ENCODE results near the gene UGGT2. TPM values are rescaled to one million over a fixed set of nuclear protein-coding genes. Genes with fewer than 3 reads are reported as not detected.
"Not testable (repeated sequence)": the region's sequence is repeated elsewhere in the genome, so short reads cannot be mapped to it uniquely, and the experiment has no call there.

Gene UGGT2
- polyA plus RNA-seq, 1 donor, result 23.1 TPM

DNA sequence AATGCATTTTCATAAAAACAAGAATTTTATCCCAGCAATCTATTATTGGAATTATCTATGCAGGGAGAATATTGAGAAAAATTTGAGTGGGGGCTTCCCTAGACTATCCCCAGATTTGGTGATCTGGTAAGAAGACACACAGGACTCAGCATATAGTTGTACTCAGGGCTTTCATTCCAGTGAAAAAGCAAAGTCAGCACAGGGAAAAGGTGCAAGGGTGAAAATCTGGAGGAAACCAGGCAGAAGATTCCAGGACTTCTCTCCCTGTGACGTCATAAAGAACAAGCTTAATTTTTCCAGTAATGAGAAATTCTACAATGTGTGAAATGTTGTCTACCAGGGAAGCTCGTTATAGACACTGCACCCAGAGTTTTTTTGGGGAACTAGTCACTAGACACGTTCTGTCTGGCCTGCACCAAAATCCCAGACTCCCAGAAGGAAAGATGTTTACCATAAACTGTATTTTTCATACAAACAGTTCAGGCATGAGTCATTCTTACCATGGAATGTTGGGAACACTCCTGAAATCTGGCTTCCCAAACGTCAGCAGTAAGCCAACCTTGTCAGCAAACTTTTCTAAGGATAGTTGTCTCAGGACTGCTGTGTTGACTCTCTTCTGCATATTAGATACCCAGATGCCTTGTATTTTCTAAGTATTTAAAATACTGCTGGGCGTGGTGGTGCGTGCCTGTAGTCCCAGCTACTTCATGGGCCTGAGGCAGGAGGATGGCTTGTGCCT lies 268.9 kb downstream of the UGGT2 start:
- peaks cover 30% of the 10 kb centered on the region for H3K36me3 ChIP-seq (ENCODE audit: control insufficient read depth, insufficient read depth, low read length)
- H3K4me3 ChIP-seq (ENCODE audit: low read length), result no peak overlapping the region
- H3K27ac ChIP-seq (ENCODE audit: low read length), result no peak overlapping the region
- no peaks in the 10 kb centered on the region for H3K27me3 ChIP-seq (ENCODE audit: control insufficient read depth, insufficient read depth, low read length)
- peaks cover 2% of the 10 kb centered on the region for H3K4me1 ChIP-seq (ENCODE audit: control insufficient read depth, insufficient read depth, low read length)
- no peaks in the 10 kb centered on the region for H3K9me3 ChIP-seq (ENCODE audit: control insufficient read depth, low read depth, low read length)
- DNase-seq, result peak in 1 of 2 donors; percentile 13
- WGBS (ENCODE audit: insufficient coverage, low lambda C conversion rate), result no CpG with 5 or more reads among the region's 6 CpGs

DNA sequence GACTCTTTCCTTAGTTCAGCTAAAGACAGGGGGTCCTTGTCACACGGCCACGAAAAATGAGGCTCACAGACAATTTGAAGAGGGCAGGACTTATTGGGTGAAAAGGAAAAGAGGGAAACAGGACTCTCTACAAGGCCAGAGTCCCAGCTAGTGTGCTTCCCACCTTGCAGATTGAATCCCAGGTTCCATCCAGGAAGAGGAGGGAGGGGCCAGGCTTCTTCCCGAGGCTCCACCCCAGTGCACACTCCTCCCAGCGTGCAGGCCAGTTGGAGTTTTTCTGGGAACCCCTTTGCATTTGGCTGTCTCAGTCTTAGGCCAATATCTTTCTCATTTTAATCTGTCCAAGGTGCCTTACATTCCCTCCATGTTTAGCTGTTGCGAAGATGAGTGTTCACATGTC lies 269.5 kb downstream of the UGGT2 start:
- Histone ChIP-seq H3K36me3 (ENCODE audit: control insufficient read depth, insufficient read depth, low read length) (peaks cover 26% of the 10 kb centered on the region), H3K9me3 (ENCODE audit: control insufficient read depth, low read depth, low read length) (no peaks in the 10 kb centered on the region), H3K4me1 (ENCODE audit: control insufficient read depth, insufficient read depth, low read length) (peaks cover 2% of the 10 kb centered on the region), H3K27ac (ENCODE audit: low read length) (no peak overlapping the region), H3K27me3 (ENCODE audit: control insufficient read depth, insufficient read depth, low read length) (no peaks in the 10 kb centered on the region), H3K4me3 (ENCODE audit: low read length) (no peak overlapping the region)
- 100% methylated on average over 1 of the region's 5 CpGs for WGBS (ENCODE audit: insufficient coverage, low lambda C conversion rate)
- DNase-seq, result no peak

DNA sequence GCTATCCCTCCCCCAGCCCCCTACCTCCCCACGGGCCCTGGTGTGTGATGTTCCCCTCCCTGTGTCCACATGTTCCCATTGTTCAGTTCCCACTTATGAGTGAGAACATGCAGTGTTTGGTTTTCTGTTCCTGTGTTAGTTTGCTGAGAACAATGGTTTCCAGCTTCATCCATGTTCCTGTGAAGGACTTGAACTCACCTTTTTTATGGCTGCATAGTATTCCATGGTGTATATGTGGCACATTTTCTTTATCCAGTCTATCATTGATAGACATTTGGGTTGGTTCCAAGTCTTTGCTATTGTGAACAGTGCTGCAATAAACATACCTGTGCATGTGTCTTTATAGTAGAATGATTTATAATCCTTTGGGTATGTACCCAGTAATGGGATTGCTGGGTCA lies 271.3 kb downstream of the UGGT2 start:
- H3K27ac ChIP-seq (ENCODE audit: low read length); H3K27me3 ChIP-seq (ENCODE audit: control insufficient read depth, insufficient read depth, low read length); H3K4me3 ChIP-seq (ENCODE audit: low read length); H3K4me1 ChIP-seq (ENCODE audit: control insufficient read depth, insufficient read depth, low read length); H3K9me3 ChIP-seq (ENCODE audit: control insufficient read depth, low read depth, low read length); DNase-seq: not testable (repeated sequence)
- H3K36me3 ChIP-seq (ENCODE audit: control insufficient read depth, insufficient read depth, low read length), result peaks cover 20% of the 10 kb centered on the region
- WGBS (ENCODE audit: insufficient coverage, low lambda C conversion rate), result no CpG with 5 or more reads among the region's 1 CpG

DNA sequence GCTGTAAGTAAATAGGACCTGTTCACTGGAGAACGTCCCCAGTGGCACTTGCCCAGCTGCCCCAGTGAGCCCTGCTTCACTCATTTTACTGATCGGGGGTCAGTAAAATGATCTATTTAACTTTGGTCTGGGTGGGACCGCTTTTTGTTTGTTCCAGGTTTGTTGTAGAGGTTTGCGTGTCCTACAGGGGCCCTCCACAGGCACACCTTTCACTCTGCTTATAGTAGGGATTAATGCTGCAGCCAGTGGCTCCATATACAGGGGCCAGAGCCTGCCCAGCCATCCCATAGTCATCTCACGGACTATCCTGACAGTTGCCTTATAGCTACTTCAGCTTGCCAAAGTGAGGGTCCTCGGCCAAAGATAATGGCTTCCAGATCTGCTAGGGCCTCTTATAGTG lies 272.2 kb downstream of the UGGT2 start:
- H3K27ac ChIP-seq (ENCODE audit: low read length), result no peak overlapping the region
- WGBS (ENCODE audit: insufficient coverage, low lambda C conversion rate), result no CpG with 5 or more reads among the region's 6 CpGs
- no peaks in the 10 kb centered on the region for H3K27me3 ChIP-seq (ENCODE audit: control insufficient read depth, insufficient read depth, low read length)
- peaks cover 2% of the 10 kb centered on the region for H3K4me1 ChIP-seq (ENCODE audit: control insufficient read depth, insufficient read depth, low read length)
- DNase-seq, result no peak
- peaks cover 18% of the 10 kb centered on the region for H3K36me3 ChIP-seq (ENCODE audit: control insufficient read depth, insufficient read depth, low read length)
- no peaks in the 10 kb centered on the region for H3K9me3 ChIP-seq (ENCODE audit: control insufficient read depth, low read depth, low read length)
- H3K4me3 ChIP-seq (ENCODE audit: low read length), result no peak overlapping the region

DNA sequence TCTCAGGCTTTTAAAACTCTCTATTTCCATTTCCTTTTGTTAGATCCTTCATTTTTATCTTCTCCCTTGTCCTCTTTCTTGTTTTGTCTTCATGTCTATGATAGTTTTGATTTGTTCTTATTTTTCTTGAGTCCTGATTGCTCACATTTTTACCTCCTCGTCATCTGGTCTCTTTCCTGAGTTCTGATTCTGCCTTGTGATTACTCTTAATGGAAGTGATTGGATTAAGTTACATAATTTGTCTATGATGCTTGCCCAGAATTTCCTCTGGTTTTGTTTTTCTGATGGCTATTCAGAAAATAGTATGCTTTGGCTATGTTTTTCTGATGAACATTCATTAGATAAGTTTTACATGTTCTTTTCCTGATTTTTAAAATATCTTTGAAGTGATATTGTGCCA lies 273.7 kb downstream of the UGGT2 start:
- Histone ChIP-seq H3K27ac (ENCODE audit: low read length) (no peak overlapping the region), H3K9me3 (ENCODE audit: control insufficient read depth, low read depth, low read length) (no peaks in the 10 kb centered on the region), H3K4me1 (ENCODE audit: control insufficient read depth, insufficient read depth, low read length) (peaks cover 2% of the 10 kb centered on the region), H3K36me3 (ENCODE audit: control insufficient read depth, insufficient read depth, low read length) (peaks cover 18% of the 10 kb centered on the region), H3K4me3 (ENCODE audit: low read length) (no peak overlapping the region), H3K27me3 (ENCODE audit: control insufficient read depth, insufficient read depth, low read length) (no peaks in the 10 kb centered on the region)
- DNase-seq, result no peak
- no CpG with 5 or more reads among the region's 1 CpG for WGBS (ENCODE audit: insufficient coverage, low lambda C conversion rate)

DNA sequence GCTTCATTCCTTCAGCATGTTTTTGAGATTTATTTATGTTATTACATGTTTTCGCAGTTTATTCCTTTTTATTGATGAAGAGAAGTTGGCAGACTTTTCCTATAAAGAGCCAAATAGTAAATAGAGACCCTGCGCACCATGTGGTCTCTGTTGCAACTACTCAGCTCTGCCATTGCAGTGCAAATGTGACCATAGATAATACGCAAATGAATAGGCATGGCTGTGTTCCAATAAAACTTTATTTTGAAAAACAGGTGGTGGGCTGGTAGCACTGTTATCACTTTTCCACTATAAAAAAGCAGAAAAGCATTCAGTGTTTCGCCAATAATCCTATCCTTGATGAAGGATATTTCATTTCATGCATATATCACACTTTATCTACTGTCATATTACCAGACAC lies 281.3 kb downstream of the UGGT2 start:
- Histone ChIP-seq H3K27me3 (ENCODE audit: control insufficient read depth, insufficient read depth, low read length) (no peaks in the 10 kb centered on the region), H3K4me3 (ENCODE audit: low read length) (no peak overlapping the region), H3K9me3 (ENCODE audit: control insufficient read depth, low read depth, low read length) (no peaks in the 10 kb centered on the region), H3K27ac (ENCODE audit: low read length) (no peak overlapping the region), H3K4me1 (ENCODE audit: control insufficient read depth, insufficient read depth, low read length) (no peaks in the 10 kb centered on the region), H3K36me3 (ENCODE audit: control insufficient read depth, insufficient read depth, low read length) (peaks cover 20% of the 10 kb centered on the region)
- 100% methylated on average over 1 of the region's 4 CpGs for WGBS (ENCODE audit: insufficient coverage, low lambda C conversion rate)
- DNase-seq, result no peak

DNA sequence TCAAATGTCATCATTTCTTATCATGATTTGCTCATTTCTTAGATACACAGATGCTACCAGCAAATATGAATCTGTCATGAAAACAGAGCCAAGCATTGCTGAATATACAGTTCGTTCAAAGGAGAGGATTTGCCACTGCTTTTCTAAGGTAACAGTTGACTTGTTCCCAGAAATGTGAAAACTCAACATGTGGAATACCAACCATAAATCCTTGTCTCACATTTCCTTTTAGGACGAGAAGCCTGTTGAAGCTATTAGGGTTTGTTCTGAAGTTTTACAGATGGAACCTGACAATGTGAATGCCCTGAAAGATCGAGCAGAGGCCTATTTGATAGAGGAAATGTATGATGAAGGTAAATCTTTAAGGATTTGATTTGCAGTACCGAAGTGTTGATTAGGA lies 289.6 kb downstream of the UGGT2 start:
- H3K27me3 ChIP-seq (ENCODE audit: control insufficient read depth, insufficient read depth, low read length), result no peaks in the 10 kb centered on the region
- no peak overlapping the region for H3K4me3 ChIP-seq (ENCODE audit: low read length)
- H3K36me3 ChIP-seq (ENCODE audit: control insufficient read depth, insufficient read depth, low read length), result peaks cover 25% of the 10 kb centered on the region
- H3K27ac ChIP-seq (ENCODE audit: low read length), result no peak overlapping the region
- H3K4me1 ChIP-seq (ENCODE audit: control insufficient read depth, insufficient read depth, low read length), result no peaks in the 10 kb centered on the region
- no peaks in the 10 kb centered on the region for H3K9me3 ChIP-seq (ENCODE audit: control insufficient read depth, low read depth, low read length)
- WGBS (ENCODE audit: insufficient coverage, low lambda C conversion rate), result 96% methylated on average over 3 of the region's 4 CpGs
- DNase-seq, result no peak

DNA sequence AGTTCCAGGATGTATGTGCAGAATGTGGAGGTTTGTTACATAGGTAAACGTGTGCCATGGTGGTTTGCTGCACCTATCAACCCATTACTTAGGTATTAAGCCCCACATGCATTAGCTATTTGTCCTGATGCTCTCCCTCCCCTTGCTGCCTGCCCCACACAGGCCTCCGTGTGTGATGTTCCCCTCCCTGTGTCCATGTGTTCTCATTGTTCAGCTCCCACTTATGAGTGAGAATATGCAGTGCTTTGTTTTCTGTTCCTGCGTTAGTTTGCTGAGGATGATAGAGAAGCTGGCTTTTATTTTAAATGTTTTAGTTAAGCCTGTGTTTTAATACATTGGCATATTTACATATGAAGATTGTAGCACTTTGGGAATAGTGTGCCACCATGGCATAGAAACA lies 290.6 kb downstream of the UGGT2 start:
- WGBS (ENCODE audit: insufficient coverage, low lambda C conversion rate), result 80% methylated on average over 1 of the region's 3 CpGs
- not testable (repeated sequence) for DNase-seq; H3K27me3 ChIP-seq (ENCODE audit: control insufficient read depth, insufficient read depth, low read length); H3K4me3 ChIP-seq (ENCODE audit: low read length); H3K9me3 ChIP-seq (ENCODE audit: control insufficient read depth, low read depth, low read length); H3K27ac ChIP-seq (ENCODE audit: low read length); H3K4me1 ChIP-seq (ENCODE audit: control insufficient read depth, insufficient read depth, low read length)
- peaks cover 25% of the 10 kb centered on the region for H3K36me3 ChIP-seq (ENCODE audit: control insufficient read depth, insufficient read depth, low read length)

DNA sequence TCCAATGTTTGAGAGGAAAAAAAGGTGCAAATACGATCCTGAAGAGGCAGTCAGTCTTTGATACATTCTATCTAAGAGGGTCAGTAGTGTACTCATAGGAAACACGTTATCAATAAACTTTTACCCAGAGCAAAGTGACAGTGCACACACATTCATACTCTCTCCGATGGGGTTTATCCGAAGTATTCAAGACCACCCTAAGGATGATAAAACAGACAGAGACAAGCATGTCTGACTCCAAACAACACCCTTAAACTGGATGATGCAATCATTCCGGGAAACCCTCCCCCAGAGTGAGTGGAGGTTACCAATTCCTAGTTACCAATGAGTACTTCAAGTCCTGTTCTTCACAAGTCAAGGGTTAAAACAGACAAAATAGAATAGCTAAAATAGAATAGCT lies 297.1 kb downstream of the UGGT2 start:
- no peak overlapping the region for H3K27ac ChIP-seq (ENCODE audit: low read length)
- no peak for DNase-seq
- H3K36me3 ChIP-seq (ENCODE audit: control insufficient read depth, insufficient read depth, low read length), result peaks cover under 1% of the 10 kb centered on the region
- no peak overlapping the region for H3K4me3 ChIP-seq (ENCODE audit: low read length)
- no peaks in the 10 kb centered on the region for H3K27me3 ChIP-seq (ENCODE audit: control insufficient read depth, insufficient read depth, low read length)
- no peaks in the 10 kb centered on the region for H3K9me3 ChIP-seq (ENCODE audit: control insufficient read depth, low read depth, low read length)
- 100% methylated on average over 1 of the region's 5 CpGs for WGBS (ENCODE audit: insufficient coverage, low lambda C conversion rate)
- H3K4me1 ChIP-seq (ENCODE audit: control insufficient read depth, insufficient read depth, low read length), result no peaks in the 10 kb centered on the region

DNA sequence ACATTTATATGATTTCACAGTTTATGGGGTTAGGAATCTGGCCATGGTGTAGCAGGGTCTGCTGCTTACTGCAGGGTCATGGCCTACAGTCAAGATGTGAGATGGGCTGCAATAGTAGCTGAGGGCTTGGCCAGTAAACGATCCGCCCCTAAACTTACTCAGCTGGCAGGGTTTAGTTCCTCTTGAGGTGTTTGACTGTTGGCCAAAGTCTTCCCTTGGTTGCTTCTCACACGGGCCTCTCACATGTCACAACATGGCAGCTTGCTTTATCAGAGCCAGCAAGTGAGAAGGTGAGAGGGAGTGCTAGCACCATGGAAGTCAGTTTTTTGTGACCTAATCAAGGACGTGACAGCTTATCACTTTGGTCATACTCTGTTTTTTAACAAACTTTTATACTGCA lies 299.1 kb downstream of the UGGT2 start:
- DNase-seq, result no peak
- Histone ChIP-seq H3K4me3 (ENCODE audit: low read length) (no peak overlapping the region), H3K4me1 (ENCODE audit: control insufficient read depth, insufficient read depth, low read length) (no peaks in the 10 kb centered on the region), H3K9me3 (ENCODE audit: control insufficient read depth, low read depth, low read length) (no peaks in the 10 kb centered on the region), H3K27me3 (ENCODE audit: control insufficient read depth, insufficient read depth, low read length) (no peaks in the 10 kb centered on the region), H3K36me3 (ENCODE audit: control insufficient read depth, insufficient read depth, low read length) (no peaks in the 10 kb centered on the region), H3K27ac (ENCODE audit: low read length) (no peak overlapping the region)
- no CpG with 5 or more reads among the region's 4 CpGs for WGBS (ENCODE audit: insufficient coverage, low lambda C conversion rate)

DNA sequence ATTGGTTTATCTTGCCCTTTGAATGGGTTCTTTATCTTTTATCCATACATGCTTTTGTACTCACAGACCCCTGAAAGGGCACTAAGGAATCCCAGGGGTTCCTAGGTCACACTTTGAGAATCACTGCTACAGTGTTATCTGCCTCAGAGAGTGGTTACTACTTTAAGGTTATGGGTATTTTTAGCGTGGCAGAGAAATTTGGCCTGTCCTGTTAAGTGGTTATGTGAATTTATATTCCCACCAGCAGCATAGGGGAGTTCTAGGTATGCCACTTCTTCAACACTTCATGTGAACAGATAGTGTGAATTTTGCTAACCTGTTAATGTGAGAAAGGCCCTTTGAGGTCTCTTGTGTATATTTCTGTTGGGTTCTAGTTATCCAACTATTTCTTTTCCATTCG lies 300.5 kb downstream of the UGGT2 start:
- Histone ChIP-seq H3K4me1 (ENCODE audit: control insufficient read depth, insufficient read depth, low read length) (no peaks in the 10 kb centered on the region), H3K36me3 (ENCODE audit: control insufficient read depth, insufficient read depth, low read length) (no peaks in the 10 kb centered on the region), H3K4me3 (ENCODE audit: low read length) (no peak overlapping the region), H3K9me3 (ENCODE audit: control insufficient read depth, low read depth, low read length) (no peaks in the 10 kb centered on the region), H3K27me3 (ENCODE audit: control insufficient read depth, insufficient read depth, low read length) (no peaks in the 10 kb centered on the region), H3K27ac (ENCODE audit: low read length) (no peak overlapping the region)
- 80% methylated on average over 1 of the region's 2 CpGs for WGBS (ENCODE audit: insufficient coverage, low lambda C conversion rate)
- no peak for DNase-seq
